H9 (cell line): Measurements from ENCODE around the gene CHN2. TPM values are rescaled to one million over a fixed set of nuclear protein-coding genes. Genes with fewer than 3 reads are reported as not detected.

Source experiments
- DNase-seq: peaks from one replicate; pipeline ENCODE4 v3.0.0-alpha.2; 2017
- H2AFZ ChIP-seq: one replicate; pipeline ENCODE4 v1.6.1; 2013; ENCODE audit warnings: mild to moderate bottlenecking, low read length, control low read depth, moderate library complexity
- H2AK5ac ChIP-seq: 2 replicates; pipeline ENCODE4 v1.6.1; 2013; ENCODE audit warnings: low read length, control low read depth, mixed read lengths; ENCODE audit not compliant: insufficient read length
- H2BK120ac ChIP-seq: one replicate; pipeline ENCODE4 v1.6.1; 2013; ENCODE audit warnings: low read depth, mild to moderate bottlenecking, low read length, control low read depth, inconsistent platforms; ENCODE audit not compliant: poor library complexity, severe bottlenecking
- H2BK12ac ChIP-seq: 2 replicates; pipeline ENCODE4 v1.6.1; 2013; ENCODE audit warnings: low read length, control low read depth, mixed read lengths, low read depth; ENCODE audit not compliant: insufficient read length
- H2BK15ac ChIP-seq: 2 replicates; pipeline ENCODE4 v1.6.1; 2013; ENCODE audit warnings: low read depth, low read length, control low read depth
- H2BK20ac ChIP-seq: one replicate; pipeline ENCODE4 v1.6.1; 2013; ENCODE audit warnings: low read depth, mild to moderate bottlenecking, low read length, control low read depth, inconsistent platforms; ENCODE audit not compliant: poor library complexity, severe bottlenecking
- H2BK5ac ChIP-seq: 2 replicates; pipeline ENCODE4 v1.6.1; 2013; ENCODE audit warnings: low read length, control low read depth, mixed read lengths; ENCODE audit not compliant: insufficient read length
- H3K14ac ChIP-seq: 2 replicates; pipeline ENCODE4 v1.6.1; 2013; ENCODE audit warnings: low read length, control low read depth; ENCODE audit not compliant: insufficient read depth
- H3K18ac ChIP-seq: 2 replicates; pipeline ENCODE4 v1.6.1; 2013; ENCODE audit warnings: low read depth, mild to moderate bottlenecking, mixed read lengths, low read length, control low read depth; ENCODE audit not compliant: insufficient read length
- H3K23ac ChIP-seq: 2 replicates; pipeline ENCODE4 v1.6.1; 2013; ENCODE audit warnings: low read length, control low read depth, mixed read lengths, low read depth; ENCODE audit not compliant: insufficient read length
- H3K23me2 ChIP-seq: 2 replicates; pipeline ENCODE4 v1.6.1; 2013; ENCODE audit warnings: low read depth, mild to moderate bottlenecking, mixed read lengths, low read length, control low read depth; ENCODE audit not compliant: insufficient read length, poor library complexity, severe bottlenecking
- H3K27ac ChIP-seq: 2 replicates; pipeline ENCODE4 v1.5.1; 2013; ENCODE audit warnings: low read length, control low read depth, mixed read lengths, low read depth; ENCODE audit not compliant: insufficient read length
- H3K27me3 ChIP-seq: 2 replicates; pipeline ENCODE4 v1.6.1; 2013; ENCODE audit warnings: low read length, control low read depth, inconsistent platforms; ENCODE audit not compliant: insufficient read depth
- H3K4ac ChIP-seq: 2 replicates; pipeline ENCODE4 v1.6.1; 2013; ENCODE audit warnings: low read depth, mild to moderate bottlenecking, control low read depth, inconsistent platforms, low read length, moderate library complexity
- H3K4me1 ChIP-seq: 2 replicates; pipeline ENCODE4 v1.6.1; 2013; ENCODE audit warnings: low read length, control low read depth, inconsistent platforms; ENCODE audit not compliant: insufficient read depth
- H3K4me2 ChIP-seq: 2 replicates; pipeline ENCODE4 v1.6.1; 2013; ENCODE audit warnings: low read length, control low read depth, mixed read lengths; ENCODE audit not compliant: insufficient read length, insufficient read depth
- H3K56ac ChIP-seq: 2 replicates; pipeline ENCODE4 v1.6.1; 2013; ENCODE audit warnings: low read depth, mild to moderate bottlenecking, mixed read lengths, low read length, control low read depth; ENCODE audit not compliant: insufficient read length
- H3K79me1 ChIP-seq: 2 replicates; pipeline ENCODE4 v1.6.1; 2013; ENCODE audit warnings: low read depth, mild to moderate bottlenecking, moderate library complexity, low read length, control low read depth, inconsistent platforms; ENCODE audit not compliant: insufficient read depth, poor library complexity, severe bottlenecking
- H3K79me2 ChIP-seq: 2 replicates; pipeline ENCODE4 v1.6.1; 2013; ENCODE audit warnings: low read length, control low read depth, inconsistent platforms; ENCODE audit not compliant: insufficient read depth
- H3K9ac ChIP-seq: 2 replicates; pipeline ENCODE4 v1.6.1; 2013; ENCODE audit warnings: low read length, control low read depth, mixed read lengths; ENCODE audit not compliant: insufficient read length; ENCODE audit errors: extremely low read depth
- H3K9me3 ChIP-seq: one replicate; pipeline ENCODE4 v1.6.1; 2013; ENCODE audit warnings: low read depth, low read length, inconsistent platforms; ENCODE audit not compliant: control insufficient read depth
- H3T11ph ChIP-seq: one replicate; pipeline ENCODE4 v1.6.1; 2013; ENCODE audit warnings: mild to moderate bottlenecking, low read length, control low read depth, inconsistent platforms
- H4K20me1 ChIP-seq: one replicate; pipeline ENCODE4 v1.6.1; 2013; ENCODE audit not compliant: control insufficient read depth, insufficient read length, insufficient read depth
- H4K5ac ChIP-seq: 2 replicates; pipeline ENCODE4 v1.6.1; 2013; ENCODE audit warnings: low read depth, mild to moderate bottlenecking, mixed read lengths, low read length, control low read depth; ENCODE audit not compliant: insufficient read length
- H4K8ac ChIP-seq: replicated peaks from 2 replicates; pipeline ENCODE4 v1.6.1; 2013; ENCODE audit warnings: low read length, control low read depth, mixed read lengths, low read depth; ENCODE audit not compliant: insufficient read length
- H4K91ac ChIP-seq: 2 replicates; pipeline ENCODE4 v1.6.1; 2013; ENCODE audit warnings: low read depth, mild to moderate bottlenecking, moderate library complexity, mixed read lengths, low read length, control low read depth; ENCODE audit not compliant: insufficient read length
- H3K27ac Mint-ChIP-seq, 3 experiments: 2 replicates in 2 of 3; 3 replicates in 1 of 3; pipeline ENCODE4 v1.8.0; 2020 to 2021; ENCODE audit warnings: mixed read lengths in 3 of 3, mild to moderate bottlenecking in 1 of 3, moderate library complexity in 1 of 3
- H3K27me3 Mint-ChIP-seq: 2 replicates; pipeline ENCODE4 v1.8.0; 2021; ENCODE audit warnings: low read depth, mild to moderate bottlenecking, moderate library complexity, mixed read lengths
- H3K36me3 Mint-ChIP-seq, 3 experiments: 2 replicates in 2 of 3; 3 replicates in 1 of 3; pipeline ENCODE4 v1.8.0; 2020 to 2021; ENCODE audit warnings: low read depth in 3 of 3, mixed read lengths in 3 of 3; ENCODE audit not compliant: insufficient read depth in 1 of 3
- H3K4me1 Mint-ChIP-seq, 2 experiments: 2 replicates each; pipeline ENCODE4 v1.8.0; 2020; ENCODE audit warnings: mixed read lengths in 2 of 2
- H3K4me3 Mint-ChIP-seq, 2 experiments: 2 replicates in 1 of 2; 3 replicates in 1 of 2; pipeline ENCODE4 v1.8.0; 2020 to 2021; ENCODE audit warnings: mild to moderate bottlenecking in 2 of 2, mixed read lengths in 2 of 2, moderate library complexity in 1 of 2
- H3K9me3 Mint-ChIP-seq, 2 experiments: 2 replicates in 1 of 2; 3 replicates in 1 of 2; pipeline ENCODE4 v1.8.0; 2020; ENCODE audit warnings: mild to moderate bottlenecking in 2 of 2, mixed read lengths in 2 of 2, moderate library complexity in 1 of 2
- CTCF ChIP-seq: fragments of 200-600 bp; sonication (generic); conservative IDR thresholded peaks from 3 replicates; pipeline ENCODE4 v1.8.0; 2021; ENCODE audit warnings: antibody characterized with exemption, mild to moderate bottlenecking
- WGBS: extraction: QIAGEN DNeasy Blood & Tissue Kit; methylation state at CpG from one replicate; pipeline ENCODE4 v1.1.7; 2013; ENCODE audit warnings: missing lambda C conversion rate, low lambda C conversion rate, mixed read lengths; ENCODE audit not compliant: insufficient read length; ENCODE audit errors: extremely low coverage; 5-methylcytosine and 5-hydroxymethylcytosine counted together
- total RNA-seq: library from RNA; stranded (reverse); gene quantifications from 2 replicates; pipeline ENCODE4 v1.2.1, GENCODE V29; 2021

Gene CHN2
- total RNA-seq, 1 experiment from 2014 or later, result 3.3 TPM

GRCh38 chr7:29349362-29349761, 154.8 kb downstream of the CHN2 start:
- Histone ChIP-seq H3K4me1 (no peaks in the 10 kb centered on the region), H3K23me2 (no peaks in the 10 kb centered on the region), H2AK5ac (no peak overlapping the region), H4K91ac (no peak overlapping the region), H4K8ac (no peak overlapping the region), H3K56ac (no peak overlapping the region), H4K20me1 (no peaks in the 10 kb centered on the region), H2BK12ac (no peak overlapping the region), H2BK20ac (no peak overlapping the region), H3K14ac (no peak overlapping the region), H3K9ac (no peak overlapping the region), H3K79me2 (0 out of 2 replicates have a peak, but pooled peaks cover 2% of the 10 kb centered on the region), H4K5ac (no peak overlapping the region), H3K9me3 (no peaks in the 10 kb centered on the region), H3K23ac (no peak overlapping the region), H3K79me1 (no peaks in the 10 kb centered on the region), H3K27ac (no peak overlapping the region), H3K4me2 (no peak overlapping the region), H3K27me3 (no peaks in the 10 kb centered on the region), H3T11ph (no peak overlapping the region), H2BK15ac (no peak overlapping the region), H2BK120ac (no peak overlapping the region), H2AFZ (no peak overlapping the region), H3K18ac (no peak overlapping the region), H3K4ac (no peak overlapping the region), H2BK5ac (no peak overlapping the region)
- no peak for TF ChIP-seq CTCF
- Mint-ChIP-seq H3K9me3 (no peaks in the 10 kb centered on the region), H3K4me1 (peaks cover 0 to 3% of the 10 kb centered on the region in 2 experiments; a peak in 1 of 4 replicates), H3K27me3 (no peaks in the 10 kb centered on the region), H3K4me3 (no peak overlapping the region), H3K36me3 (no peaks in the 10 kb centered on the region), H3K27ac (no peak overlapping the region)
- no peak for DNase-seq
- no CpG with 5 or more reads among the region's 4 CpGs for WGBS
